GM20000 (cell line): ENCODE measurements around the gene ARHGAP23.

ENCODE experiments used
- DNase-seq: peaks from one replicate; pipeline ENCODE4 v3.0.0; 2012; ENCODE audit warnings: low spot score
- CTCF ChIP-seq: IDR thresholded peaks from 2 replicates; pipeline ENCODE4 v1.5.1; 2012; ENCODE audit warnings: mild to moderate bottlenecking, control low read depth; ENCODE audit errors: extremely low read depth, missing control alignments

The ARHGAP23 gene

GRCh38 chr17:38541281-38541680 is 113.0 kb downstream of the ARHGAP23 start:
- no peak for DNase-seq
- TF ChIP-seq CTCF = no peak

- no peak for TF ChIP-seq CTCF
- no peak for DNase-seq
Measured at GRCh38 chr17:38542286-38542685, 114.0 kb downstream of the ARHGAP23 start.

- DNase-seq = no peak
- no peak for TF ChIP-seq CTCF
Measured at GRCh38 chr17:38543403-38544174, 115.3 kb downstream of the ARHGAP23 start.

- DNase-seq = no peak
- TF ChIP-seq CTCF = no peak
Measured at GRCh38 chr17:38544175-38544838, 116.0 kb downstream of the ARHGAP23 start.

GRCh38 chr17:38544839-38545209 is 116.6 kb downstream of the ARHGAP23 start:
- TF ChIP-seq CTCF = no peak

GRCh38 chr17:38545531-38546225 is 117.4 kb downstream of the ARHGAP23 start:
- DNase-seq = no peak
- TF ChIP-seq CTCF = no peak

More at GRCh38 chr17:38544839-38545209, 116.6 kb downstream of the ARHGAP23 start:
- DNase-seq = no peak

GRCh38 chr17:38546396-38546795 is 118.1 kb downstream of the ARHGAP23 start:
- no peak for TF ChIP-seq CTCF
- no peak for DNase-seq
